Spinal cord (tissue), 10 donors: Measurements from ENCODE around the gene BAG3. TPM values are rescaled to one million over a fixed set of nuclear protein-coding genes. Genes with fewer than 3 reads are reported as not detected.

Source experiments
- DNase-seq, 6 donors: peaks; one replicate each; pipeline versions ENCODE4 v3.0.0 to v3.0.0-alpha.2; 2013 to 2015; ENCODE audit warnings: low spot score in 6 of 6, low read depth in 4 of 6
- H3K27ac ChIP-seq: one replicate; pipeline ENCODE4 v1.5.1; 2013; ENCODE audit warnings: low read depth, low read length, control low read depth
- H3K27me3 ChIP-seq: one replicate; pipeline ENCODE4 v1.6.1; 2013; ENCODE audit warnings: low read length; ENCODE audit not compliant: control insufficient read depth, insufficient read depth
- H3K36me3 ChIP-seq: one replicate; pipeline ENCODE4 v1.6.1; 2013; ENCODE audit warnings: low read length; ENCODE audit not compliant: control insufficient read depth, insufficient read depth
- H3K4me1 ChIP-seq: one replicate; pipeline ENCODE4 v1.6.1; 2013; ENCODE audit warnings: low read length; ENCODE audit not compliant: control insufficient read depth, insufficient read depth
- H3K4me3 ChIP-seq: one replicate; pipeline ENCODE4 v1.5.1; 2013; ENCODE audit warnings: low read depth, low read length, control low read depth
- H3K9me3 ChIP-seq: one replicate; pipeline ENCODE4 v1.6.1; 2013; ENCODE audit warnings: low read length; ENCODE audit not compliant: control insufficient read depth, insufficient read depth
- WGBS: methylation state at CpG from one replicate; pipeline ENCODE4 v1.1.5; 2013; ENCODE audit warnings: missing lambda C conversion rate; ENCODE audit not compliant: insufficient coverage; 5-methylcytosine and 5-hydroxymethylcytosine counted together
- polyA plus RNA-seq, 2 donors: library from polyadenylated mRNA; unstranded; fragments of 120-200 nt; gene quantifications; one replicate each; pipeline ENCODE4 v1.2.1, GENCODE V29; 2013; ENCODE audit not compliant: insufficient read length in 2 of 2
- total RNA-seq, 2 donors: library from RNA; depleted of rRNA in 1 of 2; stranded (reverse); fragments of 120-200 nt in 1 of 2; fragments of >200 nt in 1 of 2; gene quantifications; one replicate each; pipeline versions ENCODE4 v1.2.3 to v1.2.4, GENCODE V29; 2013 to 2014
- donor health status: healthy.

The BAG3 gene
- total and polyA plus RNA-seq, 4 donors = 7.9 to 23.3 (median 15.4) TPM

GRCh38 chr10:119723161-119723560 is 72.0 kb downstream of the BAG3 start:
- Histone ChIP-seq H3K36me3 (no peaks in the 10 kb centered on the region), H3K27me3 (no peaks in the 10 kb centered on the region), H3K9me3 (no peaks in the 10 kb centered on the region), H3K4me3 (no peak overlapping the region), H3K27ac (no peak overlapping the region), H3K4me1 (peaks cover 14% of the 10 kb centered on the region)
- WGBS = no CpG with 5 or more reads among the region's 2 CpGs
- no peak for DNase-seq

- Histone ChIP-seq H3K27ac (no peak overlapping the region), H3K4me1 (peaks cover 14% of the 10 kb centered on the region), H3K4me3 (no peak overlapping the region), H3K9me3 (no peaks in the 10 kb centered on the region), H3K36me3 (no peaks in the 10 kb centered on the region), H3K27me3 (no peaks in the 10 kb centered on the region)
- no peak for DNase-seq
- WGBS = 84% methylated on average over 3 of the region's 3 CpGs
These were observed 72.4 kb downstream of the BAG3 start for GRCh38 chr10:119723624-119724023.

- peak in 2 of 6 donors; percentile 32 to 81 for DNase-seq
These were observed 73.7 kb downstream of the BAG3 start for GRCh38 chr10:119724593-119725516.

GRCh38 chr10:119725517-119725827 is 74.3 kb downstream of the BAG3 start:
- WGBS = 0% methylated on average over 32 of the region's 32 CpGs
- Histone ChIP-seq H3K9me3 (no peaks in the 10 kb centered on the region), H3K4me1 (peaks cover 17% of the 10 kb centered on the region), H3K27me3 (no peaks in the 10 kb centered on the region), H3K36me3 (peaks cover 2% of the 10 kb centered on the region), H3K4me3 (peak overlapping the region; percentile 66), H3K27ac (peak overlapping the region; percentile 91)
- peak in 1 of 6 donors; percentile 21 for DNase-seq

More at GRCh38 chr10:119724593-119725516, 73.7 kb downstream of the BAG3 start:
- peaks cover 17% of the 10 kb centered on the region for H3K4me1 ChIP-seq
- H3K27ac ChIP-seq = peak overlapping the region; percentile 91
- H3K9me3 ChIP-seq = no peaks in the 10 kb centered on the region
- no peaks in the 10 kb centered on the region for H3K27me3 ChIP-seq
- no peaks in the 10 kb centered on the region for H3K36me3 ChIP-seq
- peak overlapping the region; percentile 66 for H3K4me3 ChIP-seq
- WGBS = 0% methylated on average over 4 of the region's 21 CpGs

- Histone ChIP-seq H3K36me3 (peaks cover 2% of the 10 kb centered on the region), H3K27ac (peak within 1 kb of the TSS; percentile 91), H3K27me3 (no peaks in the 10 kb centered on the region), H3K4me1 (peaks cover 17% of the 10 kb centered on the region), H3K9me3 (no peaks in the 10 kb centered on the region), H3K4me3 (peak within 1 kb of the TSS; percentile 70)
- DNase-seq = peak; percentile 86 to 100 (median 96)
- WGBS = under 1% methylated on average over 95 of the region's 95 CpGs
These were observed 74.9 kb downstream of the BAG3 start, which contains the start of gene INPP5F for GRCh38 chr10:119725828-119726675. TSS of gene INPP5F (plus strand) at chr10:119726050. CDS start at chr10:119726263, 213 bp downstream.

- 33% methylated on average over 3 of the region's 14 CpGs for WGBS
- DNase-seq = no peak
- peak overlapping the region; percentile 70 for H3K4me3 ChIP-seq
- H3K27me3 ChIP-seq = no peaks in the 10 kb centered on the region
- H3K4me1 ChIP-seq = peaks cover 17% of the 10 kb centered on the region
- H3K27ac ChIP-seq = peak overlapping the region; percentile 67
- H3K9me3 ChIP-seq = no peaks in the 10 kb centered on the region
- peaks cover 2% of the 10 kb centered on the region for H3K36me3 ChIP-seq
These were observed 75.6 kb downstream of the BAG3 start for GRCh38 chr10:119726676-119727261.

Other genes with a start within 250 kb of the BAG3 start
- gene RGS10, start 108.7 kb upstream of the BAG3 start, total RNA-seq = 10 to 100 TPM; 32.8 to 34.5 TPM
- 10 to 100 TPM; 20.4 to 27.2 TPM for gene RGS10, start 108.7 kb upstream of the BAG3 start, polyA plus RNA-seq
- gene TIAL1, start 54.4 kb upstream of the BAG3 start, total RNA-seq = 10 to 100 TPM; 72.5 to 85.5 TPM
- 100 to 1,000 TPM; 130 to 136 TPM for gene TIAL1, start 54.4 kb upstream of the BAG3 start, polyA plus RNA-seq
- 100 to 1,000 TPM in 1 of 2 donors, 10 to 100 TPM in 1; 99.5 to 350 TPM for gene INPP5F, start 74.7 kb downstream of the BAG3 start, total RNA-seq
- gene INPP5F, start 74.7 kb downstream of the BAG3 start, polyA plus RNA-seq = 100 to 1,000 TPM; 274 to 328 TPM
- 10 to 100 TPM; 45.0 to 46.5 TPM for gene MCMBP, start 221.5 kb downstream of the BAG3 start, total RNA-seq
- 10 to 100 TPM; 31.1 to 39.9 TPM for gene MCMBP, start 221.5 kb downstream of the BAG3 start, polyA plus RNA-seq
- 10 to 100 TPM; 15.9 to 32.8 TPM for gene SEC23IP, start 241.3 kb downstream of the BAG3 start, total RNA-seq
- 10 to 100 TPM; 35.3 to 36.0 TPM for gene SEC23IP, start 241.3 kb downstream of the BAG3 start, polyA plus RNA-seq